ENCODE data around the gene LDAF1.
"Not testable (repeated sequence)": the region's sequence is repeated elsewhere in the genome, so short reads cannot be mapped to it uniquely, and the experiment has no call there.

Gene LDAF1

DNA sequence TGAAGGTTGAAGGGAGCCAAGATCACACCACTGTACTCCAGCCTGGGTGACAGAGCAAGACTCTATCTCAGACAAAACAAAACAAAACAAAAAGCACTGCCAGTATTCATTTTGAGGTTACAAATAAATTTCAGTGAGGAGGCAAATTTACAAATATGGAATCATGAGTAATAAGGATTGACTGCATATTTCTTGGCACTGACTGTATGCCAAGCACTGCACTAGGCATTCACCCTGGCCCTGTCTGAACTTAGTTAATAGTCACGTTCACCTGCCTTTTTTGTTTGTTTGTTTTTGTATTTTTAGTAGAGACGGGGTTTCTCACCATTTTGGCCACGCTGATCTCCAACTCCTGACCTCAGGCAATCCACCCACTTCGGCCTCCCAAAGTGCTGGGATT, 5.1 kb downstream of the LDAF1 start:
- no peak for DNase-seq

DNA sequence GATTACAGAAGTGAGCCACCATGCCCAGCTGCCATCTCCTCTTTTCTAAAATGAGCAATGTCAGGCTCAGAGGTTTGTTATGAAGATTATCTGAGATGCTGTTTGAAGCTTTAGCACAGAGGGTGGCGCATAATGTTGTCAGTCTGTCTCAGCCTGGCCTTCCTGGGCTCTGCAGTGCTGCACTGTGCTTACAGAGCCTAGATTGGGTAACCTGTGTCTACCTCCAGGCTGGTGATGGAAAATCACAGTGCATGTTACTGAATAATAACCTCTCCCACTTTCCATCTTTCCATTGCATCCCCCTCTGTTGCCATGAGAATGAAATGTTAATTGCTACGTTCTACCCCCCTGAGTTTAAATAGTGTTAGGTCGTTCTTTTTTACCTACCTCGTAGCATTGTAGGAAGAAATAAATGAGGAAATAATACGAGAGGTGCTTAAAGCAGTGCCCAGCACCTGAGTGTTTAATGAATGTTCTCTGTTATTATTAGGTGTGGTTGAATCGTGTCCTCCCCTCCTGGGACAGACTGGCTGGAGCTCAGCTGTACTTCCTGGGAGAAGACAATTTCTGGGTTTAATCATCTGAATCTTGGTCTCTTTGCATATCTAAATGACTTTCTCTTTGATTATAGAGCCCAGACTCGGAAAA, 6.2 kb downstream of the LDAF1 start:
- no peak for DNase-seq

DNA sequence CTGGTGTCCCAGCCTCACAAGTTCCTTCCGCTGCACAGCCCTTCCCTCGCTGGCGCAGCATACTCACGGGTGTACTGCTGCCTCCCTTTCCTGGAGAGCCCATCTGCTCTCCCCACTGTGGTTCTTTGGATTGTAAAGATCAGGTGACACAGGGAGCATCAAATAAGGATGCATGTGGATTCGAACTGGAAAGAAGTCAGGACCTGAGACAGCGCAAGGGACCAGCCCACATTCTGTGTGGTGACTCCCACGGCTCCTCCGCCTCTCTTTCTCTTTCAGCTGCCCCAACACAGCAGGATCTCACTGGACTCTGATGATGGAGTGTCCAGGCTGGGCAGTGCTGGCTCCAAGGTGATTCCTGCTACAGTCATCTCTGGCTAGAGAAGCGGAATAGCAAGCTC, 8.1 kb downstream of the LDAF1 start:
- no peak for DNase-seq

DNA sequence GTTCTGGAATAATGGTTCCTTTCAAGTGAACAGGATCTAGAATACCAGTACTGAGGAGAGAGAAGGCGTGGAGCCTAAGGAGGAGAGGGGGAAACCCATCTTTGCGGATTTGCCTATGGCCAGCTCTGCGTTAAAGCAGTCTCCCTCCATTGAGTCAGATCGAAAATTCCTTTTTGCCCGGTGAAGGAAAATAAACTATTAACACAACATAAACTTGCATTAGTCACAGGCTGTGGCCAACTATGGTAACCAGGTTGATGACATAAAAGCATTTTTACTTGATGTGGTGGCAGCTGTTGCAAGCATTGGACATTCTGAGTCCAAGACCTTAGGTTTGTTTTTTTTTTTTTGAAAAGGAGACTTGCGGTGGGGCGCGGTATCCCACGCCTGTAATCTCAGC, 8.9 kb downstream of the LDAF1 start:
- DNase-seq: no peak

DNA sequence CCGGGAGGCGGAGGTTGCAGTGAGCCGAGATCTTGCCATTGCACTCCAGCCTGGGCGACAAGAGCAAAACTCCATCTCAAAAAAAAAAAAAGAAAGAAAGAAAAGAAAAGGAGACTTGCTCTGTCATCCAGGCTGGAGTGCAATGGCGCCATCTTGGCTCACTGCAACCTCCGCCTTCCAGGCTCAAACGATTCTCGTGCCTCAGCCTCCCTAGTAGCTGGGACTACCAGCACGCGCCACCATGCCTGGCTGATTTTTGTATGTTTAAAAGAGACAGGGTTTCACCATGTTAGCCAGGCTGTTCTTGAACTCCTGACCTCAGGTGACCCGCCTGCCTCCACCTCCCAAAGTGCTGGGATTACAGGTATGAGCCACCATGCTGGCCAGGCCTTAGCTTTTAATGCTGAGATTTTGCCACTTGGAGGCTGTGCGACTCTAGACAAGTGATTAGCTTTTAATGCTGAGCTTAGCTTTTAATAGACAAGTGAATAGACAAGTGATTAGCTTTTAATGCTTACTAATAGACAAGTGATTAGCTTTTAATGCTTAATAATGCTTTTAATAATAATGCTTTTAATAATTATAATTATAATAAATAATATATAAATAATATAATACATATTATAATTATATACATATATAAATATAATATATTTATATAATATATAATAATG, 9.6 kb downstream of the LDAF1 start:
- DNase-seq: no peak

DNA sequence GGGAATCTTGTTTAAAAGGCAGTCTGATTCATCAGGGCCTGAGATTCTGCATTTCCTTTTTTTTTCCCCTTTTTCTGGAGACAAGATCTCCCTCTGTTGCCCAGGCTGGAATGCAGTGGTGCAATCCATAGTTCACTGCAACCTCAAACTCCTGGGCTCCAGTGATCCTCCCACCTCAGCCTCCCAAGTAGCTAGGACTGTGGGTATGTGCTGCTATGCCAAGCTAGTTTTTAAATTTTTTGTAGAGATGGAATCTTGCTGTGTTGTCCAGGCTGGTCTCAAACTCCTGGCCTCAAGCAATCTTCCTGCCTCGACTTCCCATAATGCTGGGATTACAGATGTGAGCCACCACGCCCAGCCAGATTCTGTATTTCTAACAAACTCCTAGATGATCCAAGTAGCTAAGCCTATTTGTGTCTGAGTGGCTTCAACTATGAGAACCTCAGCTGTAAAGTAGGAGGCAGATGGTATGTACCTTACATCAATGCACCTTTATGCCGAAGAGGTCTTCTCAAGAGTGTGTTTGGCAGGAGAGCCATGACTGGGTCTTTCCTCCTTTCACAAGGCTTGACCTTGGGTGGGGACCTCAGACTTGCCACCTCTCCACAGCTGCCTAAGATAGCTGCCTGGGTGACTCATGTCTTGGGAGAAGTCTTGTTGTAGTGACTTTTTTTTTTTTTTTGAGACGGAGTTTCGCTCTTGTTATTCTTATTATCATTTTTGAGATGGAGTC, 10.9 kb downstream of the LDAF1 start:
- DNase-seq: no peak

DNA sequence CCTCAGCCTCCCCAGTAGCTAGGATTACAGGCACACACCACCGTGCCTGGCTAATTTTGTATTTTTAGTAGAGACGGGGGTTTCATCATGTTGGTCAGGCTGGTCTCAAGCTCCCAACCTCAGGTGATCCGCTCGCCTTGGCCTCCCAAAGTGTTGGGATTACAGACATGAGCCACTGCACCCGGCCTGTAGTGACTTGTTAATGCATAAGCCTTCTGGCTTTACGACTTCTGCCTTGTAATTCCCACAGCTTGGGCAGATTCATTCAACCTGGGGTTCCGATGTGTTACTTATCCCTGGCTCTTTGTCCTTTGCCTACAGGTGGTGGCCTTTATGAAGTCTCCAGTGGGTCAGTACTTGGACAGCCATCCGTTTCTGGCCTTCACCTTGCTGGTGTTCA, 11.6 kb downstream of the LDAF1 start:
- not testable (repeated sequence) for DNase-seq

DNA sequence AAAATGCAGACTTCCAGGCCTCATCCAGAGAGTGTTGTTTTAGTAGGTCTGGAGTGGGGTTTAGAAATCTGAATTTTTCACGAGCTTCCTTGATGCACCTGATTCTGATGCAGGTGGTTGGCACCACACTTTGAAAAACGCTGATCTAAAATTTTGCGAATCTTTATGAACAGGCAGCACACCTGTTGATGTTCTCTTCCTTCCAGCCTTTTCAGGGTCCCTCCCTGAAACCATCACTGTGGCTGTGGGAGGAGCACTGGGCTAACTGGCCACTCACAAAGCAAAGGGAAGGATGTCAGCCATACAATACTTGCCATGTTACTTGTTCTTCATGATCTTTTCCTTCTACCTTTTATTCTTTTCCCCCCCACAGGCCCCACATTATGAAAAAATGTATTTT, 14.2 kb downstream of the LDAF1 start:
- no peak for DNase-seq

DNA sequence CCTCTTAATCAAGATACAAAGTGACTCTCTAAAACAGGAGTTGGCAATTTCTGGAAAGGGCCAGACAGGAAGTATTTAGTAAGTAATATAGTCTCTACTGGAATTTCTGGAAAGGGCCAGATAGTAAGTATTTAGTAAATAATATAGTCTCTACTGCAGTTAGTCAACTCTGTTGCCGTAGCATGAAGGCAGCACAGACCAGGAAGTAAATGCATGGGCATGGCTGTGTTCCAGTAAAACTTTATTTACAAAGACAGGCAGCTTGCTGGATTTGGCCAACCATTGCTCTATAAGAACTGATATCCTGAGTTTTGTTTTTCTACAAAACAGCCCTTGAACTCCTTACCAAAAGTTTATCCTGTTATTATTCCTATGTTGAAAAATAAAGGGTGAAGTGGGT, 16.9 kb downstream of the LDAF1 start:
- no peak for DNase-seq

DNA sequence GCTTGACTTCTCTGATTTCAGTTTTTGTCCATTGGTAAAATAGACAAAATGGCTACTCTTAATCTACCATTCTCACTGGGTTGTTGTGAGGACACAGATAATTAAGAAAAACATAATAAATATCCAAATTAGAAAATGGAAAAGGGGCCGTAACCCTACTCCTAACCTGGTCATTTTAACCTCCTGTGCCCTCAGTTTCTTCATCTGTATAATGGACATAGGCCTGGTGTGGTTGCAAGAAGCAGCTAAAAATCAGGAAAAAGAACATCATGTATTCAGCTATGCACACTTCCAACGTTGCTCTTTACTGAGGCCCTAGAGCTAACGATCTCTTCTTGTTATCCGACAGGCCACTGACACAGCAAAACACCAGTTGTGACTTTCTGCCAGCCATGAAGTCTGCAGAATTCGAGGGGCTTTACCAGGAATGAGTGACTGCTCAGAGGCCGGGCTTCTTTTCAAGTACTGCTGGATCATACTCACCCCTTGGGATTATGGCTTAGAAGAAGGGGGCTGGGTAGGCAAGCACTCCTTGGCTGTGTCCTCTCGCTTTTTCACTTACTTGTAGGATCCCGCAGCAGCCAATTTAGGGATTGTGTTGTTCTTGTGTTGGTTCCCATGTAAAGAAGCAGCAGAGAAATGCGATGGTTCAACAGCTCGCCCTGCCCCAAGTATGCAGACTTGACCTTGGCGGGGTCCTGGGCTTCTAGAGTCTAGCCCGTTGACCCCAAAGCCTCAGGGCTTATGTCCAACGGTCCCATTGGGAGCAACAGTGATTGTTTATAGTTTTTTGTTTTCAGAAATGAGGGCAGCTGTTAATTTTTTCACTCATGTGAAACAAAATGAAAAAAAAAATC, 20.9 kb downstream of the LDAF1 start:
- DNase-seq: no peak

DNA sequence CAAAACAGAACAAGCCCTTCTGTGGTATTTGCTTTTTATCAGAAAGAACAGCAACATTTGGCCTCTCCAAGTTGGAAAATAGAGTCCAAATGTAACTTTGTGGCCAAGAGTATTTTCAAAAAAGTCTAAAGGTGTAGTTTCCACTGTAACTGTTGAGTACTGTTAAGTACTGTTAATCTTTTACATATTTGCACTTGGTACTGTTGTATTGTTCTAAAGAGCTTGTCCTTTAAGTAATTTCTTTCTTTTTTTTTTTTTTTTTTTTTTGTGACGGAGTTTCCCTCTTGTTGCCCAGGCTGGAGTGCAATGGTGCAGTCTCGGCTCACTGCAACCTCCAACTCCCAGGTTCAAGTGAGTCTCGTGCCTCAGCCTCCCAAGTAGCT, 21.5 kb downstream of the LDAF1 start:
- DNase-seq: no peak

DNA sequence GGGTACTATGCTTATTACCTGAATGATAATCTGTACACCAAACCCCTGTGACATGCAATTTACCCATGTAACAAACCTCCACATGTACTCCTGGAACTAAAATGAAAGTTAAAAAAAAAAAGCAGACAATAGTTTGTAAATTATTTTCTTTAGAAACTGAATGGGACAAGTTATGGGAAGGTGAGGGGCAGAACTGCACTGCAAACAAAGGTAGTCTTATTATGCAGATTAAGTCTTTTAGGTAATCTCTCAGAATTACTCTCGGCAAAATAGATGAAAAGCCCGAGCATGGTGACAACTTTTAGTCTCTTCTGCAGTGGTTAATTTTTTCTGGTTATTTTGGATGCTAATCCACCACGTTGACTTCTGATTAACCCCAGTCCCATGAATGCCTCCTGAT, 25.5 kb downstream of the LDAF1 start:
- no peak for DNase-seq

DNA sequence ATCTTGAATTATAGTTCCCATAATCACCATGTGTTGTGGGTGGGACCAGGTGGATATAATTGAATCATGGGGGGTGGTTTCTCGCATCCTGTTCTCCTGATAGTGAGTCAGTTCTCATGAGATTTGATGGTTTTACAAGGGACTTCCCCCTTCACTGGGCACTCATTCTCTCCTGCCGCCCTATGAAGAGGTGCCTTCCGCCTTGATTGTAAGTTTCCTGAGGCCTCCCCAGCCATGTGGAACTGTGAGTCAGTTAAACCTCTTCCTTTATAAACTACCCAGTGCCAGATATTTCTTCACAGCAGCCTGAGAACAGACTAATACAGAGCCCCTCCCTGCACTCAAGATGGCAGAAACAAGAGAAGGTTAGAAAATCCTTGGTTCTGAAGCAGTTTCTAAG, 26.4 kb downstream of the LDAF1 start:
- DNase-seq: no peak

DNA sequence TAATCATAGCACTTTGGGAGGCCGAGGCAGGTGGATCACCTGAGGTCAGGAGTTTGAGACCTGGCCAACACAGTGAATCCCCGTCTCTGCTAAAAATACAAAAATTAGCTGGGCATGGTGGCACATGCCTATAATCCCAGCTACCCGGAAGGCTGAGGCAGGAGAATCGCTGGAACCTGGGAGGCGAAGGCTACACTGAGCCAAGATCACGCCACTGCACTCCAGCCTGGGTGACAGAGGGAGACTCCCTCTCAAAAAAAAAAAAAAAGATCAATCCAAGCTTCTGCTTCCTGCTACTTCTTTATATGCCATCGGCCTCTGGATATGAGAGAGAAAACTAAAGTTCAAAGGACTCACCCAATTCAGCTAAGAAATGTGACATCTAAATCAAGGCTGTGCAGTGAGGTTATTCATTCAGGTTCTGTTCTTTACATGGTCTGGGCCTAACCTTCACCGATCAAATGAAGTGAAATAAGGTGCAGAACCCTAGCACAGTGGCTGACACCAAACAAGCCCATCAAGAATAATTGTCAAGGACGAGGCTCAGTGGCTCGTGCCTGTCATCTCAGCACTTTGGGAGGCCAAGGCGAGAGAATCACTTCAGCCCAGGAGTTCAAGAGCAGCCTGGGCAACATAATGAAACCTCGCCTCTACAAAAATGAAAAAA, 27.3 kb downstream of the LDAF1 start:
- DNase-seq: no peak

DNA sequence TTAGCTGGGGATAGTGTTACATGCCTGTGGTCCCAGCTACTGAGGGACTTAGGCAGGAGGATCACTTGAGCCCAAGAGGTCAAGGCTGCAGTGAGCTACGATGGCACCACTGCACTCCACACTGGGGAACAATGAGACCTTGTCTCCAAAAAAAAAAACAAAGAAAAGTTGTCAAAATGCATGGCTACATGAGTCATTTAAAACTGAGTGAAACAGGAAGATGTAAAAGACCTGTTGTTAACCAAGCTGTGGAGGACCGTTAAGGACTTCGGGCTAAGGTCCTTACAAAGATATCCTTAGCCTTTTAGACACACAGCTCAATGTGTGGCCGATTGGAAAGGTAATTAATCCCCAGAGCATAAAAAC, 27.8 kb downstream of the LDAF1 start:
- no peak for DNase-seq

DNA sequence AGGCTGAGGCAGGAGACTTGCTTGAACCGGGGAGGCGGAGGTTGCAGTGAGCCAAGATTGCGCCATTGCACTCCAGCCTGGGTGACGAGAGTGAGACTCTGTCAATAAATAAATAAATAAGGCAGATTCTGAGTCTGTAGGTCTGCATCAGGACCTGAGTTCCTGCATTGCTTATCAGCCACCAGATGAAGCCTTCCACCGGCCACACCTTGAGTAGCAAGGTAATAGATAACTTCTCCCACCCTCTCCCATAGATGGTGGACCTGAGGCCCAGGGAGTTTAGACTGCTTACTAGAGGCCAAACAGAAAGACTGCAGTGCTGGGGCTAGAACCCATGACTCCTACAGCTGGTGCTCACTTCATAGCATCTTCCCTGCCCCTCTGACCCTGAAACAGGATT, 30.8 kb downstream of the LDAF1 start:
- no peak for DNase-seq

DNA sequence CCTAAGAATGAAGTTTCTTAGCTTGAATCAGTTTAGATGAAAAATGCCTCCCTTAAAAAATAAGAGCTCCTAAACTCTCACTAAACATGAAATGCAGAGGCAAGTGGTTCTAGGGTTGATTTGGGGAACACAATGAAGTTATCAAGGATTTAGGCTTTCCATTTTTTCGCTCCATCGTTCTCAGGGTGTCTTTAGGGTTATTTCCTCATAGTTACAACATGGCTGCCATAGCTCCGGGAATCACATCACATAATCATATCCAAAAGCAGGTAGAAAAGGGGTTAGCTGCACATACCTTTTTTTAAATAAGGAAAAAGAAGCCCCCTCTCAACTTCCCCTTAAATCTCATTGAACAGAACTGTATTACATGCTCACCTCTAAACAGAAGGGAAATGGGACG, 31.5 kb downstream of the LDAF1 start:
- no peak for DNase-seq

DNA sequence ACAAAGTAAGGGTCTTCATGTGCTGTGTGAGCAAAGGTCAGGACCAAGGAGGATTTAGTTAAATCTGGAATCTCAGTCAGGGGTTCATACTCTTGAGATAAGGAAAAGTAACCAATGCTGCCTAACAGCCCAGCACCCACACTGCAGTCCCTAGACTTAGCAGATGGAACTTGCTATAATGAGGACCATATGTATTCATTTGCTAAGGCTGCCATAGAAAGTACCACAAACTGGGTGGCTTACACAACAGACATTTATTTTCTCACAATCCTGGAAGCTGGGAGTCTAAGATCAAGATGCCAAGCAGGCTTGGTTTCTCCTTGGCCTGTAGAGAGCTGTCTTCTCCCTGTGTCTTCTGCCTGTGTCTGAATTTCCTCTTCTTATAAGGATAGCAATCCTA, 32.1 kb downstream of the LDAF1 start:
- DNase-seq: no peak

DNA sequence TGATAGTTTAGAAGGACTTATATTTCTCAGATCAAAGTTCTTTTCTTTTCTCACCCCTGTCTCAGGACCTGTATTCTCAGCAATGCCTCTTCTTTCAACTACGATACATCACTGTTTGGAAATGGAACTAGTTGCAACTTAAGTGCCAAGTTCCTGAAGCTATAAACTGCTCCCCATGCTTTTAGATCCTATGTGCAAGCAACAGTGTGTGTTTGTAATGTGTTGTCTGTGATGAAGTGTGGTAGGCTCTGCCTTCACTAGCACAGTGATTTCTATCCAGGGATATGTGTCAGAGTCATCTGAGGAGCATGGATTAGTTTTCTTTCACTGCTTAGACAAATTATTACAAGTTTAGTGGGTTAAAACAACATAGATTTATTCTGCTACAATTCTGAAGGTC, 34.5 kb downstream of the LDAF1 start:
- no peak for DNase-seq

DNA sequence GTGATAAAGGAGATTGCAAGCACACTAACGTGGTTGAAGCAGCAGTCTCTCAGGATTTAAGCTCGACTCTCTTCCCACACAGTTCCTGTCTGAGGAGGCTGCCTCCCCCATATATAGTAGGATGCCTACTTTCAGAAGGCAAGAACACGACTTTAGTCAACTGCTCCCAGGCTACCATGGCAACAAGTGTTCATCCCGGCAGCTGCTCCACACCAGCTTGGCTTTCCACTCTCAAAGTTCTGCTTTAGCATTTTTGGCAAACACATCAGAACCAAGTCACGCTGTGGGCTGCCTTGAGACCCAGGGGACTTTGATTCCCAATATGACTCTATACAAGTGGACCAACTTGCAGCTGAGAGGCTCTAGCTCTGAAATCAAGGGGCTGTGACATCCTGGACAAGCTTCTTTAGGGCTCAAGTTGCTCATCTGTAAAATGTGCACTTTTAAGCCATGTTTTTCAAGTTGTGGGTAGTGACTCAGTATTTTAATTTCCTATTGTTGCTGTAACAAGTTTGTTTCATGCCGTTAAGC, 36.4 kb downstream of the LDAF1 start:
- DNase-seq: no peak

DNA sequence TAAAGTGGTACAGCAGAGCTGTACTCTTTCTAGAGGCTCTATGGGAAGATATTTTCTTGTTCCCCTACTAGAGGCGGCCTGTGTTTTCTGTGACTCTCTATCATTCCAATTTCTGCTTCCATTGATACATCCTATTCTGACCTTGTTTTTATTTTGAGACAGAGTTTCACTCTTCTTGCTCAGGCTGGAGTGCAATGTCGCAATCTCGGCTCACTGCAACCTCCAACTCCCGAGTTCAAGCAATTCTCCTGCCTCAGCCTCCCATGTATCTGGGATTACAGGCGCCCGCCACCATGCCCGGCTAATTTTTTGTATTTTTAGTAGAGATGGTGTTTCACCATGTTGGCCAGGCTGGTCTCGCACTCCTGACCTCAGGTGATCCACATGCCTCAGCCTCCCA, 36.9 kb downstream of the LDAF1 start:
- not testable (repeated sequence) for DNase-seq

DNA sequence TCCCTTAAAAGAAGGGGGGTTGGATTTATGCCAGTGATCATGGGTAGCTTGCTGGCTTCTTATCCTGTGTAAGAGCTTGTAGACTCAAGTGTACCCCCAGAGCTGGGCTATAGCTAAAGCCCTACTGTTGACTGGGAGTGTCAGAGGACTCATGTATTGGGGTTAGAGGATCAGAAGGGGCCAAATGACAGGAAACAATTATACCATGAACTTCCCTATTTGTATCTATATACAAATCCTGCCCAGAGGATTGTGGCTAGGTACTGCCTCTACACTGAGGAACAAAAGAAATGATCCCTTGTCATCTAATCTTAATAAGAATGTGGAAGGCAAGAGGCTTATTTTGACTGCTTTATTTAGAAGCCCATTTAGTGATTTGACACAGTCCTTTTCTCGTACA, 38.6 kb downstream of the LDAF1 start:
- DNase-seq: no peak

DNA sequence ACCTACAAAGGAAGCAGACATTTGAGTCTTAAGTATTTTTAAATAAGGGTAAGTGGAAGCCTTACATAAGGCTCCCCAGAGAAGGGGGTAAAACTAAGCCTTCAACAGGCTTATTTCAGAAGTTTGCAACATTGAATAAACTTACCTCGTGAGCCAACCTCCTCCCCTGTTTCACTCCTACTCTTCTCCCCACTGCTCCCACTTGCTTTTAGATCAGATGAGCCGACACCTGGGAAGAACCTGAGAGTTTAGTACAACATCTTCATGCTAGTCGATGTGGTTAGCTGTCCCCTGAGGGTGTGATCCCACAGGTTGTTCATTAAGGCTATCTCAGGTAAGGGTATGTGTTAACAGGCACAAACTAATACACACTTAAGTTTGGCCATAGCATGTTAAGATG, 39.1 kb downstream of the LDAF1 start:
- no peak for DNase-seq

All from activated CD4-positive, alpha-beta T cell treated with anti-CD3 and anti-CD28 coated beads for 1 hour (primary cell).